Transverse colon (tissue), 4 donors: Measurements from ENCODE around the gene AGMO.

Source experiments
- POLR2AphosphoS5 ChIP-seq, 3 donors: sonication (generic); formaldehyde crosslinking; IDR thresholded peaks; one replicate each; pipeline ENCODE4 v1.6.1; 2016; ENCODE audit warnings: antibody characterized with exemption in 3 of 3
- TF ChIP-seq, protein P1 (sequence below), 5 experiments: fragments of 200-600 bp in 3 of 5; fragments of 450-650 bp in 2 of 5; sonication (generic) in 3 of 5; IDR thresholded peaks; 1 replicate in 2 of 5; 2 replicates in 3 of 5; pipeline ENCODE4 v1.5.1; 2016 to 2017; ENCODE audit warnings: antibody characterized with exemption in 5 of 5, inconsistent platforms in 3 of 5, mild to moderate bottlenecking in 2 of 5, moderate library complexity in 1 of 5

DNA sequence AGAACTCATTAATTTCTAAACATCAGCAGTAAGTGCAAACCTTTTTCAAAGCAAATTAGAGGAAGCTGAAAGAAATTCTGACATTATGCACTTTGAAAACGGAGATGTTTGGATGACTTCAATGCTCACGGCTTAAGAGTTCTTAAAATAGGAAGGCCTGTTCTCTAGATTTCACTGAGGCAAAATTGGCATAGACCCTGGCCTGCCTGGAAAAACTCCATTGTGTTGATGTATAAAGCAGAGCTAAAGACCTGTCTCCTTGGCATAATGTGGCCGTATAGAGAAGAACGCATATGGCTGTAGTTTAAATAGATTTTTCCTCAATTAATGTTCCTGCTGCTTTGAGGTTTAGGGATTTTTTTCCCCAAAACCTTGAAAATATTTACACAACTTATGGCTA, 24.5 kb upstream of the AGMO start:
- TF ChIP-seq, protein P1, sequence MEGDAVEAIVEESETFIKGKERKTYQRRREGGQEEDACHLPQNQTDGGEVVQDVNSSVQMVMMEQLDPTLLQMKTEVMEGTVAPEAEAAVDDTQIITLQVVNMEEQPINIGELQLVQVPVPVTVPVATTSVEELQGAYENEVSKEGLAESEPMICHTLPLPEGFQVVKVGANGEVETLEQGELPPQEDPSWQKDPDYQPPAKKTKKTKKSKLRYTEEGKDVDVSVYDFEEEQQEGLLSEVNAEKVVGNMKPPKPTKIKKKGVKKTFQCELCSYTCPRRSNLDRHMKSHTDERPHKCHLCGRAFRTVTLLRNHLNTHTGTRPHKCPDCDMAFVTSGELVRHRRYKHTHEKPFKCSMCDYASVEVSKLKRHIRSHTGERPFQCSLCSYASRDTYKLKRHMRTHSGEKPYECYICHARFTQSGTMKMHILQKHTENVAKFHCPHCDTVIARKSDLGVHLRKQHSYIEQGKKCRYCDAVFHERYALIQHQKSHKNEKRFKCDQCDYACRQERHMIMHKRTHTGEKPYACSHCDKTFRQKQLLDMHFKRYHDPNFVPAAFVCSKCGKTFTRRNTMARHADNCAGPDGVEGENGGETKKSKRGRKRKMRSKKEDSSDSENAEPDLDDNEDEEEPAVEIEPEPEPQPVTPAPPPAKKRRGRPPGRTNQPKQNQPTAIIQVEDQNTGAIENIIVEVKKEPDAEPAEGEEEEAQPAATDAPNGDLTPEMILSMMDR (IDR thresholded peaks at IDR 0.05), result no peak
- TF ChIP-seq POLR2AphosphoS5 (IDR thresholded peaks at IDR 0.05), result no peak
